Astrocyte (in vitro differentiated cells and primary cell): Measurements from ENCODE around the gene NFIA.

ENCODE experiments used
- EZH2 ChIP-seq: IDR thresholded peaks from 2 replicates; pipeline ENCODE4 v1.6.1; 2012; ENCODE audit warnings: mild to moderate bottlenecking, low read length, inconsistent platforms; ENCODE audit not compliant: insufficient read depth
- TF ChIP-seq, protein P1 (sequence below): IDR thresholded peaks from 2 replicates; pipeline ENCODE4 v1.5.1; 2011; ENCODE audit warnings: low read depth, mild to moderate bottlenecking, inconsistent platforms, low read length, moderate library complexity; ENCODE audit not compliant: insufficient read depth

DNA sequence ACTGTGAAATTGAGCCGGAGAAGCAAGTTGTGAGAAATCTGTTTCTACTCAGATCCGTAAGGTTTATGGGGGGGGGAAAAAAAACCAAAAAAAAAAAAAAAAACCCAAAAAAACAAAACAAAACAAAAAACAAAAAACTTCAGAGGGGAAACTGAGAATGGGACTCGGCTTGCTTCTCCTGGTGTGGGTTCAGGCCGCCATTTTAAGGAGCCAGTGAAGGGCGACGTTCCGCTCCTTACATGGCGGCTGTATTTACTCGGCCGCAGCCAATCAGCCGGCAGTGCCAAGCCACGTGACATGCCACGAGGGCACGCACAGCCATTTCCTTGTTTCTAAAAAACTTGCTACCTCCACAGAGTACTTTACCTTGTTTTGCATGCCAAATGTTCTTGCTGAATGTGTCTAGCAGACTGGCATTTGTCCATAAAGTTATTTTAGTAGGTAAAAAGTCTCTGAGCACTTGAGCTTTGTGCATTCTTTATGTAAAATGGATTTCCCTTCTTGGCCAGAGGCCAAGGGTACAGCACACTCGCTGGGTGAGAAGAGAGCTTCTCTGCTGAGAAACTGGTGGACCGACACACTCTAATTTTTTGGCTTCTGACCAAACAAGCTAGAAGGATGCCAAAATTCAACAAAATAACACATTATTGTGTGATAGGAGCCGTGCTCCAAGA, 101.8 kb downstream of the NFIA start:
- TF ChIP-seq, protein P1, sequence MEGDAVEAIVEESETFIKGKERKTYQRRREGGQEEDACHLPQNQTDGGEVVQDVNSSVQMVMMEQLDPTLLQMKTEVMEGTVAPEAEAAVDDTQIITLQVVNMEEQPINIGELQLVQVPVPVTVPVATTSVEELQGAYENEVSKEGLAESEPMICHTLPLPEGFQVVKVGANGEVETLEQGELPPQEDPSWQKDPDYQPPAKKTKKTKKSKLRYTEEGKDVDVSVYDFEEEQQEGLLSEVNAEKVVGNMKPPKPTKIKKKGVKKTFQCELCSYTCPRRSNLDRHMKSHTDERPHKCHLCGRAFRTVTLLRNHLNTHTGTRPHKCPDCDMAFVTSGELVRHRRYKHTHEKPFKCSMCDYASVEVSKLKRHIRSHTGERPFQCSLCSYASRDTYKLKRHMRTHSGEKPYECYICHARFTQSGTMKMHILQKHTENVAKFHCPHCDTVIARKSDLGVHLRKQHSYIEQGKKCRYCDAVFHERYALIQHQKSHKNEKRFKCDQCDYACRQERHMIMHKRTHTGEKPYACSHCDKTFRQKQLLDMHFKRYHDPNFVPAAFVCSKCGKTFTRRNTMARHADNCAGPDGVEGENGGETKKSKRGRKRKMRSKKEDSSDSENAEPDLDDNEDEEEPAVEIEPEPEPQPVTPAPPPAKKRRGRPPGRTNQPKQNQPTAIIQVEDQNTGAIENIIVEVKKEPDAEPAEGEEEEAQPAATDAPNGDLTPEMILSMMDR: no peak
- no peak for TF ChIP-seq EZH2
